GM21447 (cell line): ENCODE results near the gene TRDN.
A peak's percentile ranks its signal among the peaks of the same experiment; 100 is the strongest.

ENCODE experiments used
- ATAC-seq: cut with Tn5 transposase; IDR thresholded peaks from one replicate; pipeline ENCODE4 v1.9.1; 2021; ENCODE audit not compliant: unreplicated experiment

Gene TRDN

GRCh38 chr6:123636782-123637181, at the start of gene TRDN:
TRDN (minus strand) TSS chr6:123636950; CDS start chr6:123636775, 175 bp downstream.
- ATAC-seq: no peak

DNA sequence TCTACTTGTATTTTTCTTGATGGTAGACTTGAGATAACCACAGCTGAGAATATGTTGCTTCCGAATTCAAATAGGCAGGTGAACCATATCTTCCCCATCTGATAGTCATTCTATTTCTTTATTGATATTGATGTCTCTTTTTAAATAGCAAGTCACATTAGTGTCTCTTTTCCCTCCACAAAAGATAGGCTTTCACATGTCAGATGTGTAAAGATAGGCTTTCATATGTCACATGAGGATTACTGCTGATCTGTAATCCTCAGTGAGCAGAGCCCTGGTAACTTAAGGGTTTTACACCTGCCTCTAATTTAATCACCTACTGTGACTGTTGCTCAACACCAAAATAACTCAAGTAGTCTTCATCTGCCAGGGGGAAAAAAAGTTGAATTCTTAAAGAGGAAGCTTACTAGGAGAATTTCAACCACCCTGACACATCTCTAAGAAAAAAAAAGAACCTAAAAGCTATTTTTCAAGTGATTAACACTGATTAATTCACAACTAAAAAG, 45.3 kb upstream of the TRDN start:
- ATAC-seq: no peak

- no peak for ATAC-seq
Measured at GRCh38 chr6:123677897-123678296, 41.1 kb upstream of the TRDN start.

GRCh38 chr6:123676793-123677192, 40.0 kb upstream of the TRDN start:
- no peak for ATAC-seq

DNA sequence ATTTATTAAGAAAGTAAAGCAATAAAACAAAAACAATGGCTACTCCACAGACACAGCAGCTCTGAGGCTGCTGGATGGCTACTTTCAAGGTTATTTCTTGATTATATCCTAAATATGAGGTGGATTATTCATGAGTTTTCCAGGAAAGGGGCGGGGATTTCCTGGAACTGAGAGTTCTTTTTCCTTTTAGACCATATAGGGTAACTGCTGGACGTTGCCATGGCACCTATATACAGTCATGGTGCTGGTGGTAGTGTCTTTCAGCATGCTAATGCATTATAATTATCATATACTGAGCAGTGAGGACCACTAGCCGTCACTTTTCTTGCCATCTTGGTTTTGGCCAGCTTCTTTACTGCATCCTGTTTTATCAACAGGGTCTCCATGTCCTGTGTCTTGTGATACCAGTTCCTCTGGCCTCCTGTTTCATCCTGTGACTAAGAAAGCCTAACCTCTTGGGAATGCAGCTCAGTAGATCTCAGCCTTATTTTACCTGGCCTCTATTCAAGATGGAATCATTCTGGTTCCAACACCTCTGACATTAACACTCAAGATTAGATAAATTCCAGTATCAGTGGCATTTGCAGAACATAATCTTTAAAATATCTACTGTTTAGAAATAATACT, 32.3 kb upstream of the TRDN start:
- ATAC-seq: no peak

GRCh38 chr6:123668063-123668462, 31.3 kb upstream of the TRDN start:
- ATAC-seq: no peak

DNA sequence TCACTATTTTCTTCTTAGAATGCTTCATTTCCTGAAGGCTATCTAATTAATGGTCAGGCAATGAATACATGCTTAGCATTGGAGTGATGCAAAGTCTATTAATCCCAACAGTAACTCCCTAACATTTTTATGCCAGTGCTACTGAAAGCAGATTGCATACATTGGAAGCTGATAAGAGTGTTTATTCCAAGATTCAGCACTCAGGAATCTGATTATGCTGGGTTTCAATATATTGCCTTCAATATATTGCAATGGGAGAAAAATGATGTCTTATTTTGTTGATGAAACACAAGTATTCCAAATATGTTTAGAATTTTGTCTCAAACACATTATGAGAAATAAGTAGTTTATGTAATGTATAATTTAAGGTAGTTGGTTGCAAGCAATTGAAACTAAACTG, 26.7 kb upstream of the TRDN start:
- ATAC-seq: no peak

- ATAC-seq: no peak
Measured at GRCh38 chr6:123662757-123663156, 26.0 kb upstream of the TRDN start.

DNA sequence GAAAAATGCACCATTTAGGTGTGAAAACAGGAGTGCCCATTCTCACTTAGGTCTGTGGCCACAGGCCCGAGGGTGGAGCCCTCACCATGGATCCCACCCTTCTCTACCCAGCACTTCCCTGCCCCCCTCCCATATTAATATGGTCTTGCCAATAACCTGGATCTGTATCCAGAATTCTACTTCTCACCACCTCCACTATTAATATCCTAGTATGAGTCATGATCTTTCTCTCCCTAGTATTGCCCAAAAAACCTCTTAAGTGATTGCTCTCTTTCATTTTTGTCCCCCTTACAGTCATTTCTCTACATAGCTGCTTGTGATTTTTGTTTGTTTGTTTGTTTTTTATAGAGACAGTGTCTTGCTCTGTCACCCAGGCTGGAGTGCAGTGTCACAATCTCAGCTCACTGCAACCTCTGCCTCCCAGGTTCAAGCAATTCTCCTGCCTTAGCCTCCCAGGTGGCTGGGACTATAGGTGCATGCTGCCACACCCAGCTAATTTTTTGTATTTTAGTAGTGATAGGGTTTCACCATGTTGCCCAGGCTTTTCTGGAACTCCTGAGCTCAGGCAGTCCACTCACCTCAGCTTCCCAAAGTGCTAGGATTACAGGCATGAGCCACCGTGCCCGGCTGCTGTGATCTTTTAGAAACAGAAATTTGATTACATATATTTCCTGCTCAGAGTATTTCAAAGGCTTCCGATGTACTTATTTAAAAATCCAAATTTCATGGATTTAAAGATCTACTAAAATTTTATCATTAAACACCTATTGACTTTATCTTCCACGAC, 24.5 kb upstream of the TRDN start:
- ATAC-seq: no peak

- ATAC-seq: no peak
Measured at GRCh38 chr6:123659960-123660748, 23.4 kb upstream of the TRDN start.

DNA sequence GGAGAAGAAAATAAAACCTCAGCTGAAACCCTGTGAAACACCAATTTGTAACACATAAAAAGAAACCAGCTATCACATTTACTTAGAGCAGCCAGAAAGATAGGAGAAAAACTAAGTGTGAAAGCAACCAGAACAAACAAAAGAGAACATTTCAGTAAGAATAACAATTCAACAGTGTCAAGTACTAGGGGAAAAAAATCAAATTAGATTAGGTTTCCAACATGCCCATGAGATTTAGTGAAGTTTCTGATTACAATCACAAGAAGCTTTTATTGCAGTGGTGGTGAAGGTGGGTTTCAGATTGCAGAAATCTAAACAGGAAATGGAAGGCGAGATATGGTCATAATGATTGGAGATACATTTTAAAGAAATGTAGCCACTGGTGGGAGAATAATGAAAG, 22.1 kb upstream of the TRDN start:
- no peak for ATAC-seq

DNA sequence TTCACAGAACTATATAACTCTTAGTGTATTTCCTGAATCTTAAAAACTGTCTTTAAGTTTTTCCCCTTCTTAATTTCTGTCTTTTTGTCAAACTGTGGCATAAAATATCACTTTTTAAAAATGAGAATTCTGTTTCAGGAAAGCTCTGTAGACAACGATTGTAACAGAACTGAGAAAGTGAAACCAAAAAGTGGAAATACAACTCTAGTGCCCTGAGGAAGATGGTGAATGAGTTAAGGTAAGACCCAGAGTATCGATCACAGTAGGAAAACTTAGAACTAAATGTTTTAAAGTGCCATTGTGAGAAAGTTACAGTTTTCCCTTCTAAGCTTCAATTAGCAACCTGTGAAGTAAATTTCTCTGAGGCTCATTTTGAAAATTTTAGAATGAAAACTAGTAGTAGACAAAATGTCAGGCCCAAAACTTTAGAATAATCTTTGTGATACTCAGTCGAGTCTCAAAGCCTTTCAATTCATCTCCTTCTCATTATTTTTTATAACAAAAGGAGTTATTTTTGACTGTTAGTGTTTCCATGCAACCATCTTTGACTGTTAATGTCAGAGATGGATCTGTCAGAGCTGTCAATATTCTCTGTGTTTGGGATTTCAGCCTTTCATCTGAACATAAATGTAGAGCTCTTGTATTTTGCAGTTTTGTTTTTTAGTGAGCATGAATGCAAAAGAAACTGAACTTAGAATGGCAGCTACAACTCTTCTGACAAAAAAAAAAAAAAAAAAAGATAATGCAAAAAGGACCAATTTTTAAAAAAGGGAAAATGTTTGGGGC, 19.0 kb upstream of the TRDN start:
- ATAC-seq: peak; percentile 67

GRCh38 chr6:123648723-123649122, 12.0 kb upstream of the TRDN start:
- no peak for ATAC-seq

GRCh38 chr6:123648020-123648580, 11.3 kb upstream of the TRDN start:
- ATAC-seq: no peak

DNA sequence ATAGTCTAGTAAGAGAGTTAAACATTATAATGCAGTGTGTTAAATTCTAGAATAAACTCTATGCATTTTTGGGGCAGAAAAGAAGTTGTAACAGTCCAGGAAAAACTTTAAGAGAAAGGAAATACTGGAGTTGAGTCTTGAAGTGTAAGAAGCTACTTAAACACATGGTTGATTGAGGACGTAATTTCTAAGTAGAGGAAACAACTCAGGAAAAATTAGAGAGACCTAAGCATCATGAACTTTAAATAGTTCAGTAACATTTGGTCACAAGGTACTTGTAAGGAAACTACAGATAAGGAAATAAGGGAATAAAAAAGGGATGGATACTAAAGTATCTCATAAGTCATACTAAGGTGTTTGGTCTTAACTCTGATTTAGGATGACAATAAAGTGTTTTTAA, 4.7 kb upstream of the TRDN start:
- ATAC-seq: no peak

DNA sequence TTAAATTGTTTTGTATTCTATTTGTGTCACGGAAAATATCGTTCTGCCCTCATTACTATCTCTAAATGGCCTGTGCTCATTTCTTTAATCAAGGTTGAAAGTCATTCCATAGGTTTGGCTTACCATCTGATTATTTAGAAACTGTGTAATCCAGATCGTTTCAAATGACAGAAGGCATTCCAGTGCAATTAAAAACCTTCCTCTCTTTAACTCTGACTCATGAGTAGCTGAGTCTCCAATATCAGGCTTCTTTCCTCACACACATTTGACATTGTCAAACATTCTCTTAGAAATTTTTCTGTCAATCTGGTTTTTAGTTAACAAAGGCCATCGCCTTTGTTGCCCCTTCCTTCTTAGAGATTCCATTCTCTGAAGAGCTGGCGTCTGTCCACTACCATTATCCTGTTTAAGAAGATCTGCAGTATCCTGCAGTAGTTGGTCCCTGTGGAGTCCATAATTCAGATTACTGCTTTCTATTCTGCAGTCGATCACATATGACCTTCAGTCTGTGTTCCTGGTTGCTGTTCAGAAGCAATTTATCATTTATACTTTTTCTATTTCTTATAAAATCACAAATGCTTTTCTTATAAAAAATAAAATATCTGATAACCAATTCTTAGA, 3.9 kb upstream of the TRDN start:
- no peak for ATAC-seq

DNA sequence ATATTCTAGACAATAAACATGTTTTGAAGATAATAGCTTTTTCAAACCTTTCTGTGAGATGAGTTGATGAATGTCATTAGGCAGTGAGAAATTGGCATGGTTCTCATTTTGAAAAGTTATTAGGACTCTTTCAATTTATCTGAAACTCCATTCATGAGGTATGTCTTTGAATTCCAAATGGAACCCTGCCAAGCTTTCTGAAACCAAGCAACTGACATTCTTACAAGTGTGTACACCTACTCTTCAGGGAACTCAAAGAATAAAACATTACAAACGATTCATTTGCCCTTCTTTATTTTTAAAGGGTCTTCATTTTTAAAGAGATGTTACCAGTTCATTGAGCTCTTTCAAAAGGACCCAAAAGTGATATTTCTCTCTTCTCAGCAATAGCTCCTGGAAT, 2.1 kb upstream of the TRDN start:
- no peak for ATAC-seq

- ATAC-seq: no peak
Measured at GRCh38 chr6:123636282-123636681, 468 bp downstream of the TRDN start.

DNA sequence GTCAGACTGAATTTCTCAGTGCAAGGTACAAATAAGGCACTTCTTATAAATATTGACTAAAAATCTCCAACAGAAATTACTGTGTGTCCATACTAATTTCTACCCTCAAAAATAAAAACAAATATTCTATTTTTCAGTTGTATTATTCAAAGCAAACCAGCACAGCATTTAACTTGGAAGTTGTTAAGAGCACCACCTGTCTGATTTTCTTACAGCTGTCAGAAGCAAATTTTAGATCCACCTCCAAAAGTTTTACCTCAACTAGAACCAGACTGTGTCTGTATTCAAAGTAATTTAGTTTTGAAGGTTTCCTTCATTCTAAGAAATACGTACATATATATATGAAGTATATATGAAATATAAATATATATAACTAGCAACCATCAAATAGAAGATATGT, 1.2 kb downstream of the TRDN start:
- no peak for ATAC-seq

DNA sequence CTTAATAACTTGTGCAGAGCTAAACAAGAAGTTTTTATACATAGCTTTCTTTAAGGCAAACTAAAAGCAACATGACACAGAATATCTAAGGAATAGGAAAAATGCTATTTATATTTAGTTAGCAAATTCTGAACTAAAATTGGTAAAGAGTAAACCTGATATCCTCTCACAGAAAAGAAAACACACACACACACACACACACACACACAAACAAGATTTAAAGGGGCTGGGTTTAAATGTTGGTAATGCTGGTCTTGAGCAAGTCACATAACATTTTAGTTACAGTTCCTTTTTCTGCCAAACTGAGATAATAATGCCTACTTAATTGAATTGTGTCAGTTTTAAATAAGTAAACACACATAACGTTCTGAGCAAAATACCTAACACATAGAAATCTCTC, 1.6 kb downstream of the TRDN start:
- ATAC-seq: no peak
